ENCODE measurements around the gene DELE1.

DNA sequence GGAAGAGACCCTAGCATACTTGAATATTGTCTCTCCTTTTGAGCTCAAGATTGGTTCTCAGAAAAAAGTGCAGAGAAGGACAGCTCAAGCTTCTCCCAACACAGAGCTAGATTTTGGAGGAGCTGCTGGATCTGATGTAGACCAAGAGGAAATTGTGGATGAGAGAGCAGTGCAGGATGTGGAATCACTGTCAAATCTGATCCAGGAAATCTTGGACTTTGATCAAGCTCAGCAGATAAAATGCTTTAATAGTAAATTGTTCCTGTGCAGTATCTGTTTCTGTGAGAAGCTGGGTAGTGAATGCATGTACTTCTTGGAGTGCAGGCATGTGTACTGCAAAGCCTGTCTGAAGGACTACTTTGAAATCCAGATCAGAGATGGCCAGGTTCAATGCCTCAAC is 54.7 kb downstream of the DELE1 start:
- no peak for TF ChIP-seq POLR2A (IDR thresholded peaks at IDR 0.05)
- TF ChIP-seq, protein P1, sequence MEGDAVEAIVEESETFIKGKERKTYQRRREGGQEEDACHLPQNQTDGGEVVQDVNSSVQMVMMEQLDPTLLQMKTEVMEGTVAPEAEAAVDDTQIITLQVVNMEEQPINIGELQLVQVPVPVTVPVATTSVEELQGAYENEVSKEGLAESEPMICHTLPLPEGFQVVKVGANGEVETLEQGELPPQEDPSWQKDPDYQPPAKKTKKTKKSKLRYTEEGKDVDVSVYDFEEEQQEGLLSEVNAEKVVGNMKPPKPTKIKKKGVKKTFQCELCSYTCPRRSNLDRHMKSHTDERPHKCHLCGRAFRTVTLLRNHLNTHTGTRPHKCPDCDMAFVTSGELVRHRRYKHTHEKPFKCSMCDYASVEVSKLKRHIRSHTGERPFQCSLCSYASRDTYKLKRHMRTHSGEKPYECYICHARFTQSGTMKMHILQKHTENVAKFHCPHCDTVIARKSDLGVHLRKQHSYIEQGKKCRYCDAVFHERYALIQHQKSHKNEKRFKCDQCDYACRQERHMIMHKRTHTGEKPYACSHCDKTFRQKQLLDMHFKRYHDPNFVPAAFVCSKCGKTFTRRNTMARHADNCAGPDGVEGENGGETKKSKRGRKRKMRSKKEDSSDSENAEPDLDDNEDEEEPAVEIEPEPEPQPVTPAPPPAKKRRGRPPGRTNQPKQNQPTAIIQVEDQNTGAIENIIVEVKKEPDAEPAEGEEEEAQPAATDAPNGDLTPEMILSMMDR (IDR thresholded peaks at IDR 0.05), result no peak

All from sigmoid colon (tissue), 3 donors.